Endothelial cell of umbilical vein (primary cell): ENCODE results near the gene SEMA7A. TPM values are rescaled to one million over a fixed set of nuclear protein-coding genes. Genes with fewer than 3 reads are reported as not detected.

Experiments
- BruUV-seq: library from RNA; stranded (reverse); fragments of 400-500 nt; replicated peaks from 2 replicates; lab custom pipeline; 2021; lab: Mats Ljungman, UMichigan
- CTCF ChIA-PET: fragments of 300-600, 350-600 bp; sonication (Branson Sonifier 250); formaldehyde crosslinking; loops from one replicate; lab custom pipeline; 2021; ENCODE audit warnings: antibody characterized with exemption, inconsistent platforms; lab: Charles Lee
- POLR2A ChIA-PET: fragments of 300-600, 350-600 bp; sonication (Branson Sonifier 250); formaldehyde crosslinking; loops from one replicate; lab custom pipeline; 2021; ENCODE audit warnings: antibody characterized with exemption, inconsistent platforms; lab: Charles Lee
- DNase-seq: peaks from one replicate; pipeline ENCODE4 v3.0.0-alpha.2; 2011; ENCODE audit warnings: low read depth, low spot score
- FAIRE-seq: peaks from 2 replicates; lab custom pipeline; 2011; peaks lifted over from hg19 to GRCh38; lab: Jason Lieb, UNC
- H2AFZ ChIP-seq: 2 replicates; pipeline ENCODE4 v1.6.0; 2012; ENCODE audit warnings: low read depth, low read length, control low read depth, inconsistent platforms
- H3K27ac ChIP-seq: 2 replicates; pipeline ENCODE4 v1.5.1; 2011; ENCODE audit warnings: low read depth, mild to moderate bottlenecking, control low read depth, low read length, moderate library complexity; ENCODE audit not compliant: insufficient read depth
- H3K27me3 ChIP-seq, 2 experiments: 2 replicates each; pipeline versions ENCODE4 v1.6.0 to v1.6.1; 2011; ENCODE audit warnings: low read length in 2 of 2, mixed read lengths in 1 of 2; ENCODE audit not compliant: control insufficient read depth in 2 of 2, insufficient read depth in 2 of 2
- H3K36me3 ChIP-seq, 2 experiments: 2 replicates in 1 of 2; 3 replicates in 1 of 2; pipeline ENCODE4 v1.5.1; 2011; ENCODE audit warnings: low read length in 2 of 2, mild to moderate bottlenecking in 1 of 2, moderate library complexity in 1 of 2; ENCODE audit not compliant: control insufficient read depth in 2 of 2, insufficient read depth in 2 of 2; ENCODE audit errors: extremely low read depth in 1 of 2
- H3K4me1 ChIP-seq: 3 replicates; pipeline ENCODE4 v1.5.1; 2011; ENCODE audit warnings: mild to moderate bottlenecking, low read length; ENCODE audit not compliant: control insufficient read depth, insufficient read depth; ENCODE audit errors: extremely low read depth
- H3K4me2 ChIP-seq: 2 replicates; pipeline ENCODE4 v1.6.1; 2011; ENCODE audit warnings: low read length, control low read depth, mixed read lengths; ENCODE audit not compliant: insufficient read depth
- H3K4me3 ChIP-seq, 3 experiments: fragments of 200-600 bp in 1 of 3; sonication (generic), shearing (Covaris generic) in 1 of 3; replicated peaks in 1 of 3; 2 replicates each; pipeline ENCODE4 v1.5.1; 2011 to 2016; ENCODE audit warnings: control low read depth in 3 of 3, low read length in 3 of 3, mild to moderate bottlenecking in 2 of 3, inconsistent platforms in 1 of 3, low read depth in 1 of 3, moderate library complexity in 1 of 3; ENCODE audit not compliant: insufficient read depth in 1 of 3
- H3K79me2 ChIP-seq: 2 replicates; pipeline ENCODE4 v1.6.0; 2012; ENCODE audit warnings: low read length, inconsistent platforms; ENCODE audit not compliant: control insufficient read depth, insufficient read depth
- H3K9ac ChIP-seq: replicated peaks from 2 replicates; pipeline ENCODE3; 2011; ENCODE audit warnings: low read length, control low read depth; ENCODE audit not compliant: insufficient read depth; ENCODE audit errors: extremely low read depth
- H3K9me1 ChIP-seq: replicated peaks from 3 replicates; pipeline ENCODE4 v1.6.0; 2011; ENCODE audit warnings: mild to moderate bottlenecking, low read length; ENCODE audit not compliant: control insufficient read depth, insufficient read depth; ENCODE audit errors: extremely low read depth
- H3K9me3 ChIP-seq: replicated peaks from 2 replicates; pipeline ENCODE4 v1.5.1; 2012; ENCODE audit warnings: low read length, inconsistent platforms; ENCODE audit not compliant: control insufficient read depth, insufficient read depth
- H4K20me1 ChIP-seq: replicated peaks from 2 replicates; pipeline ENCODE3; 2011; ENCODE audit warnings: mild to moderate bottlenecking, low read length; ENCODE audit not compliant: control insufficient read depth, insufficient read depth; ENCODE audit errors: extremely low read depth
- EZH2 ChIP-seq: IDR thresholded peaks from 2 replicates; pipeline ENCODE4 v1.6.1; 2012; ENCODE audit warnings: borderline replicate concordance, low read depth, mild to moderate bottlenecking, moderate library complexity, low read length, inconsistent platforms; ENCODE audit not compliant: severe bottlenecking
- FOS ChIP-seq: IDR thresholded peaks from 2 replicates; pipeline ENCODE4 v1.6.1; 2011; ENCODE audit warnings: mild to moderate bottlenecking, low read length, moderate library complexity, borderline replicate concordance; ENCODE audit not compliant: insufficient read depth
- GATA2 ChIP-seq: IDR thresholded peaks from 2 replicates; pipeline ENCODE4 v1.7.0; 2011; ENCODE audit warnings: low read depth, mild to moderate bottlenecking, moderate library complexity, mixed read lengths, low read length; ENCODE audit not compliant: insufficient read length, insufficient read depth
- JUN ChIP-seq: IDR thresholded peaks from 2 replicates; pipeline ENCODE4 v1.6.1; 2011; ENCODE audit warnings: borderline replicate concordance, low read depth; ENCODE audit not compliant: insufficient read length, insufficient read depth
- MYC ChIP-seq: IDR thresholded peaks from one replicate; pipeline ENCODE4 v1.6.1; 2011; ENCODE audit warnings: mild to moderate bottlenecking, low read depth, low read length
- POLR2A ChIP-seq: IDR thresholded peaks from 2 replicates; pipeline ENCODE4 v1.6.1; 2012; ENCODE audit warnings: low read depth, mild to moderate bottlenecking, control low read depth, low read length
- POLR2AphosphoS5 ChIP-seq: IDR thresholded peaks from 2 replicates; pipeline ENCODE4 v1.6.1; 2012; ENCODE audit warnings: low read depth, mild to moderate bottlenecking, control low read depth, low read length, moderate library complexity; ENCODE audit not compliant: insufficient read depth
- dilution Hi-C: fragments of 300-500 bp; cut with MboI; formaldehyde crosslinking; loops from one replicate; pipeline ENCODE4 v1.15.0; 2019; ENCODE audit warnings: low sequenced_read_pairs; ENCODE audit not compliant: extremely low pct_ligation_motif_present
- intact Hi-C: fragments of 100-400 bp; cut with micrococcal nuclease; formaldehyde crosslinking; loops from one replicate; pipeline ENCODE4 v1.10.0; 2022
- polyA plus RNA-seq, 4 experiments: library from polyadenylated mRNA; depleted of rRNA in 3 of 4; stranded (reverse) in 3 of 4; unstranded in 1 of 4; fragments of >200 nt; gene quantifications; 2 replicates each; pipeline versions ENCODE4 v1.2.1 to v1.2.3, GENCODE V29; 2011 to 2012; ENCODE audit warnings: missing spikeins in 1 of 4
- total RNA-seq: library from RNA; stranded (reverse); gene quantifications from 2 replicates; pipeline ENCODE4 v1.2.3, GENCODE V29; 2021
- TF ChIP-seq, protein P1 (sequence below): IDR thresholded peaks from 2 replicates; pipeline ENCODE4 v1.6.1; 2011; ENCODE audit not compliant: insufficient read depth, insufficient read length
- TF ChIP-seq, protein P2 (sequence below), 2 donors: IDR thresholded peaks; 1 replicate in 1 of 2; 2 replicates in 1 of 2; pipeline ENCODE4 v1.5.1; 2011; ENCODE audit warnings: low read length in 2 of 2, mild to moderate bottlenecking in 2 of 2, moderate library complexity in 2 of 2, control low read depth in 1 of 2, inconsistent platforms in 1 of 2, low read depth in 1 of 2; ENCODE audit not compliant: insufficient read depth in 1 of 2; ENCODE audit errors: extremely low read depth in 1 of 2

The SEMA7A gene
- total and polyA plus RNA-seq, 2 donors (not counting 3 experiments of a cell fraction or from before 2014, with no cell fraction given), result 1.7 to 2.0 TPM

DNA sequence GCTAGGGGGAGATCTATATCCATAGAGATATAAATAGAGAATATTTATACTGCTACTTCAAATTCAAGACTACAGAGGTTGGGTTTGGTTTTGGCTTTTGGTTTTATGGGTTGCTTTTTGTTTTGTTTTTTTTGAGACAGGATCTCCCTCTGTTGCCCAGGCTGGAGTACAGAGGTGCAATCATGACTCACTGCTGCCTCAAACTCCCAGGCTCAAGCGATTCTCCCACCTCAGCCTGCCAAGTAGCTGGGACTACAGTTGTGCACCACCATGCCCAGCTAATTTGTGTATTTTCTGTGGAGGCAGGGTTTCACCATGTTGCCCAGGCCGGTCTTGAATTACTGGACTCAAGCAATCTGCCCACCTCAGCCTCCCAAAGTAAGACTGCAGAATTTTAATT, 31.1 kb upstream of the SEMA7A start:
- DNase-seq (no peak), FAIRE-seq (no peak)
- intact Hi-C loops (no loop called here), dilution Hi-C loops (no loop called here)
- peaks cover 9% of the 10 kb centered on the region for H3K4me1 ChIP-seq
- BruUV-seq, result no TSS peak
- no peaks in the 10 kb centered on the region for H3K36me3 ChIP-seq
- peaks cover 4% of the 10 kb centered on the region for H3K79me2 ChIP-seq
- H3K9me3 ChIP-seq, result no peaks in the 10 kb centered on the region
- no peaks in the 10 kb centered on the region for H4K20me1 ChIP-seq
- no peak overlapping the region for H2AFZ ChIP-seq
- no peak overlapping the region for H3K9ac ChIP-seq
- no peaks in the 10 kb centered on the region for H3K9me1 ChIP-seq
- no peaks in the 10 kb centered on the region for H3K27me3 ChIP-seq
- CTCF ChIA-PET, result interaction anchor here (0.9 kb wide), 1 partner anchor 17 kb away, joined by 3 read pairs; no protein-coding TSS in a partner anchor
- no peak overlapping the region for H3K27ac ChIP-seq
- TF ChIP-seq, protein P1, sequence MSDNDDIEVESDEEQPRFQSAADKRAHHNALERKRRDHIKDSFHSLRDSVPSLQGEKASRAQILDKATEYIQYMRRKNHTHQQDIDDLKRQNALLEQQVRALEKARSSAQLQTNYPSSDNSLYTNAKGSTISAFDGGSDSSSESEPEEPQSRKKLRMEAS, result no peak
- no peak for TF ChIP-seq POLR2AphosphoS5
- TF ChIP-seq FOS, result no peak
- no peak for TF ChIP-seq MYC
- TF ChIP-seq EZH2, result no peak
- no peak for TF ChIP-seq GATA2
- TF ChIP-seq POLR2A, result no peak
- TF ChIP-seq JUN, result no peak
- TF ChIP-seq, protein P2, sequence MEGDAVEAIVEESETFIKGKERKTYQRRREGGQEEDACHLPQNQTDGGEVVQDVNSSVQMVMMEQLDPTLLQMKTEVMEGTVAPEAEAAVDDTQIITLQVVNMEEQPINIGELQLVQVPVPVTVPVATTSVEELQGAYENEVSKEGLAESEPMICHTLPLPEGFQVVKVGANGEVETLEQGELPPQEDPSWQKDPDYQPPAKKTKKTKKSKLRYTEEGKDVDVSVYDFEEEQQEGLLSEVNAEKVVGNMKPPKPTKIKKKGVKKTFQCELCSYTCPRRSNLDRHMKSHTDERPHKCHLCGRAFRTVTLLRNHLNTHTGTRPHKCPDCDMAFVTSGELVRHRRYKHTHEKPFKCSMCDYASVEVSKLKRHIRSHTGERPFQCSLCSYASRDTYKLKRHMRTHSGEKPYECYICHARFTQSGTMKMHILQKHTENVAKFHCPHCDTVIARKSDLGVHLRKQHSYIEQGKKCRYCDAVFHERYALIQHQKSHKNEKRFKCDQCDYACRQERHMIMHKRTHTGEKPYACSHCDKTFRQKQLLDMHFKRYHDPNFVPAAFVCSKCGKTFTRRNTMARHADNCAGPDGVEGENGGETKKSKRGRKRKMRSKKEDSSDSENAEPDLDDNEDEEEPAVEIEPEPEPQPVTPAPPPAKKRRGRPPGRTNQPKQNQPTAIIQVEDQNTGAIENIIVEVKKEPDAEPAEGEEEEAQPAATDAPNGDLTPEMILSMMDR (IDR thresholded peaks at IDR 0.05; ENCODE audit: extremely low read depth in 1 of 2, insufficient read depth in 1 of 2, low read depth in 1 of 2, low read length in 2 of 2), result no peak
- no peak overlapping the region for H3K4me3 ChIP-seq
- H3K4me2 ChIP-seq, result no peak overlapping the region
- POLR2A ChIA-PET, result no interaction called here
